Mesenchymal stem cell (in vitro differentiated cells and primary cell): ENCODE data around the gene BIRC7.

ENCODE experiments used
- DNase-seq: peaks from one replicate; pipeline ENCODE4 v3.0.0-alpha.2; 2013
- H2AFZ ChIP-seq: one replicate; pipeline ENCODE4 v1.6.1; 2013; ENCODE audit warnings: low read depth, mild to moderate bottlenecking, control low read depth, inconsistent platforms, low read length, moderate library complexity
- H2AK5ac ChIP-seq: 2 replicates; pipeline ENCODE4 v1.6.1; 2013; ENCODE audit warnings: low read length, moderate library complexity, mild to moderate bottlenecking, inconsistent platforms; ENCODE audit not compliant: severe bottlenecking
- H2BK120ac ChIP-seq: one replicate; pipeline ENCODE4 v1.6.1; 2013; ENCODE audit warnings: low read depth, mild to moderate bottlenecking, inconsistent platforms, low read length, moderate library complexity
- H2BK12ac ChIP-seq, 2 experiments: one replicate each; pipeline ENCODE4 v1.6.1; 2013; ENCODE audit warnings: inconsistent platforms in 2 of 2, low read length in 2 of 2, mild to moderate bottlenecking in 2 of 2, moderate library complexity in 2 of 2, control low read depth in 1 of 2
- H2BK15ac ChIP-seq: one replicate; pipeline ENCODE4 v1.6.1; 2013; ENCODE audit warnings: mild to moderate bottlenecking, low read depth, inconsistent platforms; ENCODE audit not compliant: poor library complexity, severe bottlenecking
- H2BK5ac ChIP-seq: 2 replicates; pipeline ENCODE4 v1.6.1; 2013; ENCODE audit warnings: low read depth, mild to moderate bottlenecking, low read length, control low read depth, inconsistent platforms; ENCODE audit not compliant: poor library complexity, severe bottlenecking
- H3K14ac ChIP-seq, 2 experiments: one replicate each; pipeline ENCODE4 v1.6.1; 2013; ENCODE audit warnings: inconsistent platforms in 2 of 2, low read length in 2 of 2, control low read depth in 1 of 2, mild to moderate bottlenecking in 1 of 2, moderate library complexity in 1 of 2
- H3K18ac ChIP-seq, 2 experiments: one replicate each; pipeline ENCODE4 v1.6.1; 2013; ENCODE audit warnings: inconsistent platforms in 2 of 2, low read length in 2 of 2, control low read depth in 1 of 2, low read depth in 1 of 2, mild to moderate bottlenecking in 1 of 2
- H3K23ac ChIP-seq, 2 experiments: one replicate each; pipeline ENCODE4 v1.6.1; 2013; ENCODE audit warnings: inconsistent platforms in 2 of 2, low read length in 2 of 2, mild to moderate bottlenecking in 2 of 2, moderate library complexity in 2 of 2, control low read depth in 1 of 2
- H3K27ac ChIP-seq: 2 replicates; pipeline ENCODE4 v1.5.1; 2013; ENCODE audit warnings: mild to moderate bottlenecking, moderate library complexity, low read length, control low read depth, inconsistent platforms; ENCODE audit not compliant: poor library complexity, severe bottlenecking
- H3K27me3 ChIP-seq, 2 experiments: 2 replicates each; pipeline versions ENCODE4 v1.6.1 to v1.7.0; 2013; ENCODE audit warnings: low read length in 2 of 2, mild to moderate bottlenecking in 2 of 2, moderate library complexity in 2 of 2, control low read depth in 1 of 2, inconsistent platforms in 1 of 2; ENCODE audit not compliant: control insufficient read depth in 1 of 2, insufficient read depth in 1 of 2
- H3K36me3 ChIP-seq, 2 experiments: 2 replicates each; pipeline versions ENCODE4 v1.6.1 to v1.7.0; 2013; ENCODE audit warnings: low read length in 2 of 2, control low read depth in 1 of 2, inconsistent platforms in 1 of 2, low read depth in 1 of 2, mild to moderate bottlenecking in 1 of 2; ENCODE audit not compliant: insufficient read depth in 2 of 2, control insufficient read depth in 1 of 2
- H3K4ac ChIP-seq, 2 experiments: one replicate each; pipeline ENCODE4 v1.6.1; 2013; ENCODE audit warnings: inconsistent platforms in 2 of 2, low read length in 2 of 2, mild to moderate bottlenecking in 2 of 2, moderate library complexity in 2 of 2, control low read depth in 1 of 2, low read depth in 1 of 2
- H3K4me1 ChIP-seq: 2 replicates; pipeline ENCODE4 v1.6.1; 2013; ENCODE audit warnings: low read depth, low read length, control low read depth; ENCODE audit not compliant: control insufficient read depth, insufficient read depth
- H3K4me2 ChIP-seq: 2 replicates; pipeline ENCODE4 v1.6.1; 2013; ENCODE audit warnings: low read length, mild to moderate bottlenecking, inconsistent platforms; ENCODE audit not compliant: poor library complexity, severe bottlenecking
- H3K4me3 ChIP-seq, 2 experiments: 2 replicates each; pipeline versions ENCODE4 v1.5.1 to v1.7.0; 2013; ENCODE audit warnings: low read length in 2 of 2, mild to moderate bottlenecking in 2 of 2, control low read depth in 1 of 2, low read depth in 1 of 2; ENCODE audit not compliant: insufficient read depth in 1 of 2
- H3K79me1 ChIP-seq: replicated peaks from 2 replicates; pipeline ENCODE4 v1.6.1; 2013; ENCODE audit warnings: mild to moderate bottlenecking, control low read depth, low read length, inconsistent platforms; ENCODE audit not compliant: poor library complexity, severe bottlenecking
- H3K9ac ChIP-seq: 2 replicates; pipeline ENCODE4 v1.7.0; 2013; ENCODE audit warnings: mild to moderate bottlenecking, low read length, moderate library complexity
- H3K9me3 ChIP-seq: 2 replicates; pipeline ENCODE4 v1.7.0; 2013; ENCODE audit warnings: mild to moderate bottlenecking, low read length; ENCODE audit not compliant: control insufficient read depth
- H4K8ac ChIP-seq: one replicate; pipeline ENCODE4 v1.6.1; 2013; ENCODE audit warnings: inconsistent platforms, mild to moderate bottlenecking, low read length, moderate library complexity
- H4K91ac ChIP-seq: one replicate; pipeline ENCODE4 v1.6.1; 2013; ENCODE audit warnings: mild to moderate bottlenecking, low read length, inconsistent platforms
- WGBS: methylation state at CpG from one replicate; pipeline ENCODE4 v1.1.7; 2013; ENCODE audit warnings: mixed read lengths; 5-methylcytosine and 5-hydroxymethylcytosine counted together

Gene BIRC7

GRCh38 chr20:63273059-63273579 is 37.4 kb downstream of the BIRC7 start:
- peaks cover 18% of the 10 kb centered on the region for H3K79me1 ChIP-seq
- peak overlapping the region; percentile 80 for H2BK5ac ChIP-seq

GRCh38 chr20:63273635-63274380 is 38.1 kb downstream of the BIRC7 start:
- no peaks in the 10 kb centered on the region for H3K9me3 ChIP-seq
- H2AK5ac ChIP-seq: no peak overlapping the region
- H3K4ac ChIP-seq: peak overlapping the region in 1 of 2 experiments; percentile 45
- H3K27ac ChIP-seq: peak overlapping the region; percentile 66
- H3K4me2 ChIP-seq: peak overlapping the region; percentile 83
- H4K91ac ChIP-seq: no peak overlapping the region
- no peak overlapping the region for H2BK5ac ChIP-seq
- H2BK120ac ChIP-seq: no peak overlapping the region
- H3K23ac ChIP-seq: no peak overlapping the region
- H3K27me3 ChIP-seq: peaks cover 0 to 10% of the 10 kb centered on the region in 2 experiments
- peak; percentile 88 for DNase-seq
- peak overlapping the region; percentile 59 to 94 for H3K4me3 ChIP-seq
- H3K4me1 ChIP-seq: peaks cover 33% of the 10 kb centered on the region
- peak overlapping the region; percentile 96 for H3K9ac ChIP-seq
- no peak overlapping the region for H2BK15ac ChIP-seq
- H2BK12ac ChIP-seq: peak overlapping the region in 1 of 2 experiments; percentile 21
- H3K79me1 ChIP-seq: peaks cover 21% of the 10 kb centered on the region
- peak overlapping the region in 1 of 2 experiments; percentile 37 for H3K18ac ChIP-seq
- H3K36me3 ChIP-seq: peaks cover 30 to 59% of the 10 kb centered on the region in 2 experiments
- no peak overlapping the region for H2AFZ ChIP-seq
- peak overlapping the region in 1 of 2 experiments; percentile 93 for H3K14ac ChIP-seq
- 38% methylated on average over 16 of the region's 20 CpGs for WGBS
- peak overlapping the region; percentile 5 for H4K8ac ChIP-seq

More at GRCh38 chr20:63273059-63273579, 37.4 kb downstream of the BIRC7 start:
- H3K18ac ChIP-seq: peak overlapping the region; percentile 82 to 92
- peak overlapping the region in 1 of 2 experiments; percentile 70 for H3K23ac ChIP-seq
- H3K27me3 ChIP-seq: peaks cover 0 to 17% of the 10 kb centered on the region in 2 experiments
- DNase-seq: no peak
- H2BK15ac ChIP-seq: peak overlapping the region; percentile 9
- H3K27ac ChIP-seq: peak overlapping the region; percentile 66
- peaks cover 33% of the 10 kb centered on the region for H3K4me1 ChIP-seq
- H4K8ac ChIP-seq: peak overlapping the region; percentile 97
- peak overlapping the region in 1 of 2 experiments; percentile 19 for H2BK12ac ChIP-seq
- H3K9ac ChIP-seq: peak overlapping the region; percentile 96
- H3K9me3 ChIP-seq: no peaks in the 10 kb centered on the region
- H2BK120ac ChIP-seq: peak overlapping the region; percentile 57
- H3K4me3 ChIP-seq: peak overlapping the region; percentile 94
- H3K4me2 ChIP-seq: peak overlapping the region; percentile 77
- H2AFZ ChIP-seq: peak overlapping the region; percentile 78
- WGBS: 2% methylated on average over 34 of the region's 37 CpGs
- peak overlapping the region; percentile 95 for H4K91ac ChIP-seq
- peak overlapping the region in 1 of 2 experiments; percentile 92 for H3K14ac ChIP-seq
- peaks cover 23 to 52% of the 10 kb centered on the region in 2 experiments for H3K36me3 ChIP-seq
- H2AK5ac ChIP-seq: peak overlapping the region; percentile 75
- H3K4ac ChIP-seq: peak overlapping the region; percentile 68 to 96

GRCh38 chr20:63274381-63275228 is 38.9 kb downstream of the BIRC7 start:
- Histone ChIP-seq H4K8ac (no peak overlapping the region), H3K27me3 (peaks cover 0 to 2% of the 10 kb centered on the region in 2 experiments)
- DNase-seq: no peak

More at GRCh38 chr20:63274381-63275228, 38.9 kb downstream of the BIRC7 start:
- Histone ChIP-seq H2BK15ac (no peak overlapping the region), H3K9ac (peak overlapping the region; percentile 63), H2BK5ac (no peak overlapping the region), H2AK5ac (no peak overlapping the region), H2AFZ (no peak overlapping the region), H3K4me1 (peaks cover 29% of the 10 kb centered on the region), H2BK120ac (no peak overlapping the region), H2BK12ac (no peak overlapping the region), H3K27ac (peak overlapping the region; percentile 27), H4K91ac (peak overlapping the region; percentile 53), H3K4me2 (peak overlapping the region; percentile 53), H3K79me1 (peaks cover 23% of the 10 kb centered on the region), H3K36me3 (peaks cover 38 to 62% of the 10 kb centered on the region in 2 experiments), H3K14ac (no peak overlapping the region), H3K18ac (no peak overlapping the region), H3K4ac (no peak overlapping the region), H3K23ac (no peak overlapping the region), H3K4me3 (peak overlapping the region in 1 of 2 experiments; percentile 57), H3K9me3 (no peaks in the 10 kb centered on the region)
- WGBS: 90% methylated on average over 17 of the region's 17 CpGs
